NCI-H82 treated with DMSO at 0.1 percent for 48 hours (cell line): ENCODE results near the gene RSPH3.

Source experiments
- DNase-seq: peaks from one replicate; lab custom pipeline; 2025; ENCODE audit not compliant: unreplicated experiment; lab: John Stamatoyannopoulos, UW

The RSPH3 gene

GRCh38 chr6:158938220-158938619, 61.8 kb downstream of the RSPH3 start:
- DNase-seq: no peak

GRCh38 chr6:158934157-158934556, 65.8 kb downstream of the RSPH3 start:
- DNase-seq: no peak

- no peak for DNase-seq
These were observed 66.9 kb downstream of the RSPH3 start for GRCh38 chr6:158933079-158933595.

GRCh38 chr6:158928068-158928467, 71.9 kb downstream of the RSPH3 start:
- DNase-seq: no peak

- no peak for DNase-seq
These were observed 73.6 kb downstream of the RSPH3 start for GRCh38 chr6:158926414-158926813.

GRCh38 chr6:158924499-158925455, 75.2 kb downstream of the RSPH3 start:
- DNase-seq: no peak

- no peak for DNase-seq
These were observed 76.0 kb downstream of the RSPH3 start for GRCh38 chr6:158923805-158924498.
